Left lung (tissue), 10 donors: ENCODE measurements around the gene DARS1. TPM values are rescaled to one million over a fixed set of nuclear protein-coding genes. Genes with fewer than 3 reads are reported as not detected.

Source experiments
- ATAC-seq: fragments of 200-7000 bp; cut with Tn5 transposase; one replicate; pipeline ENCODE4 v1.9.1; 2020; ENCODE audit warnings: moderate library complexity
- DNase-seq, 4 donors: peaks; one replicate each; pipeline ENCODE4 v3.0.0-alpha.2; 2013 to 2020
- H3K27ac ChIP-seq, 2 donors: fragments of 200-600 bp; sonication (generic) in 1 of 2; one replicate each; pipeline versions ENCODE4 v1.5.0 to v1.8.0; 2020 to 2021
- H3K27me3 ChIP-seq, 2 donors: fragments of 200-600 bp; sonication (generic) in 1 of 2; one replicate each; pipeline versions ENCODE4 v1.5.0 to v1.8.0; 2020 to 2021
- H3K36me3 ChIP-seq, 2 donors: fragments of 200-600 bp; sonication (generic) in 1 of 2; one replicate each; pipeline versions ENCODE4 v1.5.0 to v1.8.0; 2020 to 2021
- H3K4me1 ChIP-seq, 2 donors: fragments of 200-600 bp; one replicate each; pipeline ENCODE4 v1.8.0; 2021
- H3K4me3 ChIP-seq, 2 donors: fragments of 200-600 bp; sonication (generic) in 1 of 2; one replicate each; pipeline versions ENCODE4 v1.5.0 to v1.8.0; 2020 to 2021; ENCODE audit warnings: mild to moderate bottlenecking in 1 of 2
- H3K9me3 ChIP-seq, 2 donors: fragments of 200-600 bp; sonication (generic) in 1 of 2; one replicate each; pipeline versions ENCODE4 v1.5.0 to v1.8.0; 2020 to 2021
- CTCF ChIP-seq, 2 donors: fragments of 200-600 bp; sonication (generic) in 1 of 2; IDR thresholded peaks; one replicate each; pipeline versions ENCODE4 v1.5.0 to v1.8.0; 2021; ENCODE audit warnings: antibody characterized with exemption in 2 of 2
- intact Hi-C, 2 donors: fragments of 100-400 bp; cut with DNase I; formaldehyde crosslinking; loops; one replicate each; pipeline versions ENCODE4 v1.11.2 to v1.14.2; 2022
- polyA plus RNA-seq, 6 donors: library from polyadenylated mRNA; unstranded; fragments of 120-200 nt; gene quantifications; one replicate each; pipeline ENCODE4 v1.2.1, GENCODE V29; 2013; ENCODE audit not compliant: insufficient read length in 6 of 6
- total RNA-seq, 2 donors: library from RNA; stranded (reverse); fragmentation: NEBNext Ultra II Directional; extraction: Animal tissue kit (Norgen Biotek cat#: 25700); gene quantifications; one replicate each; pipeline ENCODE4 v1.2.1, GENCODE V29; 2021
- donor health status: DM: no; HTN: yes; CAD: no.
- donor health status: DM: no; HTN: no; CAD: no.

The DARS1 gene
- total and polyA plus RNA-seq, 8 donors, result 46.9 to 165 (median 134) TPM

- H3K27me3 ChIP-seq, result no peaks in the 10 kb centered on the region
- DNase-seq (no peak), ATAC-seq (no peak)
- H3K36me3 ChIP-seq, result no peaks in the 10 kb centered on the region
- no peak overlapping the region for H3K27ac ChIP-seq
- intact Hi-C loops, result no loop called here
- no peak overlapping the region for H3K4me3 ChIP-seq
- no peaks in the 10 kb centered on the region for H3K4me1 ChIP-seq
- no peak for TF ChIP-seq CTCF (IDR thresholded peaks at IDR 0.05)
- H3K9me3 ChIP-seq, result no peaks in the 10 kb centered on the region
Observed at GRCh38 chr2:136032192-136032591, 46.8 kb upstream of the DARS1 start.

- Histone ChIP-seq H3K4me1 (no peaks in the 10 kb centered on the region), H3K27me3 (no peaks in the 10 kb centered on the region), H3K36me3 (no peaks in the 10 kb centered on the region), H3K4me3 (no peak overlapping the region), H3K27ac (no peak overlapping the region), H3K9me3 (no peaks in the 10 kb centered on the region)
- TF ChIP-seq CTCF (IDR thresholded peaks at IDR 0.05), result no peak
- intact Hi-C loops, result no loop called here
- ATAC-seq, result no peak
- no peak for DNase-seq
Observed at GRCh38 chr2:136031711-136032110, 46.3 kb upstream of the DARS1 start.

- Histone ChIP-seq H3K36me3 (no peaks in the 10 kb centered on the region), H3K27me3 (peaks cover 0 to 4% of the 10 kb centered on the region in 2 donors), H3K27ac (no peak overlapping the region), H3K4me1 (peaks cover 0 to 4% of the 10 kb centered on the region in 2 donors), H3K4me3 (no peak overlapping the region), H3K9me3 (no peaks in the 10 kb centered on the region)
- DNase-seq (no peak), ATAC-seq (no peak)
- TF ChIP-seq CTCF (IDR thresholded peaks at IDR 0.05), result no peak
- intact Hi-C loops, result no loop called here
Observed at GRCh38 chr2:136030406-136030805, 45.0 kb upstream of the DARS1 start.

- intact Hi-C loops, result no loop called here
- Histone ChIP-seq H3K4me1 (peaks cover 0 to 8% of the 10 kb centered on the region in 2 donors), H3K4me3 (no peak overlapping the region), H3K36me3 (no peaks in the 10 kb centered on the region), H3K9me3 (no peaks in the 10 kb centered on the region), H3K27ac (no peak overlapping the region), H3K27me3 (peaks cover 0 to 6% of the 10 kb centered on the region in 2 donors)
- DNase-seq (no peak), ATAC-seq (no peak)
- no peak for TF ChIP-seq CTCF (IDR thresholded peaks at IDR 0.05)
Observed at GRCh38 chr2:136029149-136029548, 43.7 kb upstream of the DARS1 start.

GRCh38 chr2:136028001-136028400, 42.6 kb upstream of the DARS1 start:
- Histone ChIP-seq H3K4me1 (peaks cover 0 to 14% of the 10 kb centered on the region in 2 donors), H3K4me3 (no peak overlapping the region), H3K9me3 (no peaks in the 10 kb centered on the region), H3K36me3 (no peaks in the 10 kb centered on the region), H3K27ac (no peak overlapping the region), H3K27me3 (peaks cover 0 to 6% of the 10 kb centered on the region in 2 donors)
- no peak for TF ChIP-seq CTCF (IDR thresholded peaks at IDR 0.05)
- intact Hi-C loops, result no loop called here
- ATAC-seq (no peak), DNase-seq (no peak)
